ENCODE data around the gene RIPOR1.

Gene RIPOR1

DNA sequence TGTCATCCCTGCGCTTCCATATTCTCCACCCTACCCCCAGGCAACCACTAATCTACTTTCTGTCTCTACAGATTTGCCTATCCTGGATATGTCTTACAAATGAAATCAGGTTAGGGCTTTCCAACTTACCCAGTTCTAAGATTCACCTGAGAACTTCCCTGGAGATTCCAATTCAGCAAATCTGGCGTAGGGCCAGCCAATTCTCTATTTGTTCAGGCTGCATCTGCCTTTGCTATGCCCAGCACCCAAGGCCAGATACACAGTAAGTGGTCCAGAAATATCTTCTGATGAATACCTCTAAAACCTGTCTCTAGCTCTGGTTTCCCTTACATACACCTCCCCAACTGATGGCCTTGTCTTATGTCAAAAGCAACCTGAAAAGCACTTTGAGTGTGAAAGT lies 23.3 kb downstream of the RIPOR1 start:
- DNase-seq (ENCODE audit: extremely low read depth, low read depth), result no peak
- TF ChIP-seq, protein P1, sequence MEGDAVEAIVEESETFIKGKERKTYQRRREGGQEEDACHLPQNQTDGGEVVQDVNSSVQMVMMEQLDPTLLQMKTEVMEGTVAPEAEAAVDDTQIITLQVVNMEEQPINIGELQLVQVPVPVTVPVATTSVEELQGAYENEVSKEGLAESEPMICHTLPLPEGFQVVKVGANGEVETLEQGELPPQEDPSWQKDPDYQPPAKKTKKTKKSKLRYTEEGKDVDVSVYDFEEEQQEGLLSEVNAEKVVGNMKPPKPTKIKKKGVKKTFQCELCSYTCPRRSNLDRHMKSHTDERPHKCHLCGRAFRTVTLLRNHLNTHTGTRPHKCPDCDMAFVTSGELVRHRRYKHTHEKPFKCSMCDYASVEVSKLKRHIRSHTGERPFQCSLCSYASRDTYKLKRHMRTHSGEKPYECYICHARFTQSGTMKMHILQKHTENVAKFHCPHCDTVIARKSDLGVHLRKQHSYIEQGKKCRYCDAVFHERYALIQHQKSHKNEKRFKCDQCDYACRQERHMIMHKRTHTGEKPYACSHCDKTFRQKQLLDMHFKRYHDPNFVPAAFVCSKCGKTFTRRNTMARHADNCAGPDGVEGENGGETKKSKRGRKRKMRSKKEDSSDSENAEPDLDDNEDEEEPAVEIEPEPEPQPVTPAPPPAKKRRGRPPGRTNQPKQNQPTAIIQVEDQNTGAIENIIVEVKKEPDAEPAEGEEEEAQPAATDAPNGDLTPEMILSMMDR (IDR thresholded peaks at IDR 0.05; ENCODE audit: low read depth, low read length), result no peak

DNA sequence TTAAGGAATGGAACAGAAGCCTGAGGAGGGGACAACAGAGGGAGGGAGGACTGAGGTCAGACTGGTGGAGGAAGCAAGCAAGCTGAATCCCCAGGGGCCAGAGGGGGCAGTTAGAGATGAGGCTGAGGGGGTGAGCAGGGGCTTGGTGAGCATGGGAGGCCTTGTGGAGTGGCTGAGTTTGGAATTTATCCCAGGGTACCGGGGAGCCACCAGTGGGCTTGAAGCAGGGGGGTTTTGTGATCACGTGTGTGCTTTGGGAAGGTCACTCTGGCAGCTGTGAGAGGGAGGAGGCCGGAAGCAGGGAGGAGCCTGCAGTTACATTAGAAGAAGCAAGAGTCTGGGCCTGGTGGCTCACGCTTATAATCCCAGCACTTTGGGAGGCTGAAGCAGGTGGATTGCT lies 23.8 kb downstream of the RIPOR1 start:
- no peak for DNase-seq (ENCODE audit: extremely low read depth, low read depth)
- TF ChIP-seq, protein P1 (IDR thresholded peaks at IDR 0.05; ENCODE audit: low read depth, low read length), result no peak

DNA sequence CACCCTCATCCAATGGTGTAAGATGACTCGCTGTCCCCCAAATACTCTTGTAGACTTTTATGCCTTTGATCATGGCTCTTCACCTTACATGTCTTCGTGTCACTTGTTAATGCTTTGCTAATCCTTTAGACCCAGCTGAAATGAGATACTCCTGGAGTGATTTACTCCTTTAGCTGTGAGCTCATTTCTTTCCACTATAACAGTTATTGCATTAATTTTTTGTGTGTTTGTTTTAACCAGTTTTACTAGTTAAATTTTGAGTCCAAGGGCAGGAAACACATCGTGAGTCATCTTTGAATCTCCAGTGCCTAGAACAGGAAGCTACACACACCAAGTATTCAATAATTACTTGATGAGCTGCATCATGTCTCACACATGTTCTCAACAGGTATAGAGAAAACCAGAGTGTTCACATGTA lies 27.2 kb downstream of the RIPOR1 start:
- DNase-seq (ENCODE audit: extremely low read depth, low read depth), result no peak
- TF ChIP-seq, protein P1 (IDR thresholded peaks at IDR 0.05; ENCODE audit: low read depth, low read length), result no peak

DNA sequence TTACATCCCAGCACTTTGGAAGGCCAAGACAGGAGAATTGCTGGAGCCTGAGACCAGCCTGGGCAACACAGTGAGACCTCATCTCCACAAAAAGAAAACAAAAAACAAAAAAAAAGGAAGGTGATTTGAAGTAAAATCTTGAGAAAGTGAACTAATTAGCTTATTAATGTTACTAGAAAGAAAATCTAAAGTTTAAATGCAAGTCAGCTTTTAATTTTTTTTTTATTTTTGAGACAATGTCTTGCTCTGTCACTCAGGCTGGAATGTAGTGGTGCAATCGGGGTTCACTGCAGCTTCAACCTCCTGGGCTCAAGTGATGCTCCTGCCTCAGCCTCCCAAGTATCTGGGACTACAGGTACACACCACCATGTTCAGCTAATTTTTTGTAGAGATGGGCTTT lies 30.2 kb downstream of the RIPOR1 start:
- DNase-seq (ENCODE audit: extremely low read depth, low read depth), result no peak
- TF ChIP-seq, protein P1 (IDR thresholded peaks at IDR 0.05; ENCODE audit: low read depth, low read length), result no peak

DNA sequence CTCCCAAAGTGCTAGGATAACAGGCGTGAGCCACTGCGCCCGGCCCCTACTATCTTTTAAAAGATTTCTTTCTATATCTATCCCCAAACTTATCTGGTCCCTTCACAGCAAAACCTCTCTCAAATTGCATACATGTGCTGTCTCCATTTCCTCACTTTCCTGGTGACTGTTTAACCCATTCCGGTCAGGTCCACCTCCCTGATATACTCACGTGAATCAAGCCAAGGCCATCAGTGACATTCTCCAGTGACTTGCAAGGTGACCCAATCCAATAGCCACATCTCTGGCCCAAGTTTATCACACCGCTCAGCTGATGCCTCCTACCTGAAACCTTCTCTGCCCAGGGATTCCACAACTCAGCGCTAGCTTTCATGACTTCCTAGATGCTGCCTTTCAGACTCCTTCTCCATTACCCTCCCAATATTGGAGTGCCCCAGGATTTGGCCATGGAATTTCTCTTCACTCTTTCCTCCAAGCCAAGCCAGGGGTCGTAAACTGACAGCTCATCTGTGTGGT lies 32.3 kb downstream of the RIPOR1 start:
- DNase-seq (ENCODE audit: extremely low read depth, low read depth), result no peak
- TF ChIP-seq, protein P1 (IDR thresholded peaks at IDR 0.05; ENCODE audit: low read depth, low read length), result no peak

DNA sequence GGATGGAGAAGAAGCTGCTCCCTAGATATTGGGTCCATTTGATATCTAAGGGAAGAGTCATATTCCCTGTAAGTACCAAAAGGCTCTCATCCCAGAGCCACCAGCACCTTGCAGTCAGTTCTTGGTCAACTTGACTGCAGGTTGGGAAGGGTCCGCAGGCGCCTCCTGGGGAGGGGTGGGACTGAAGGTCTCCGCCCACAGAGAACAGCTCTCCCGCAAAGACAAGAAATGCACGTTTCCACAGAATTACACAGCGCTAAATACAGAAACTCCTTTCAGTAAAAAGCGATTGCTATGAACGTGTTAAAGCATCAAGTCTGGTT lies 32.8 kb downstream of the RIPOR1 start:
- no peak for DNase-seq (ENCODE audit: extremely low read depth, low read depth)
- TF ChIP-seq, protein P1 (IDR thresholded peaks at IDR 0.05; ENCODE audit: low read depth, low read length), result no peak

DNA sequence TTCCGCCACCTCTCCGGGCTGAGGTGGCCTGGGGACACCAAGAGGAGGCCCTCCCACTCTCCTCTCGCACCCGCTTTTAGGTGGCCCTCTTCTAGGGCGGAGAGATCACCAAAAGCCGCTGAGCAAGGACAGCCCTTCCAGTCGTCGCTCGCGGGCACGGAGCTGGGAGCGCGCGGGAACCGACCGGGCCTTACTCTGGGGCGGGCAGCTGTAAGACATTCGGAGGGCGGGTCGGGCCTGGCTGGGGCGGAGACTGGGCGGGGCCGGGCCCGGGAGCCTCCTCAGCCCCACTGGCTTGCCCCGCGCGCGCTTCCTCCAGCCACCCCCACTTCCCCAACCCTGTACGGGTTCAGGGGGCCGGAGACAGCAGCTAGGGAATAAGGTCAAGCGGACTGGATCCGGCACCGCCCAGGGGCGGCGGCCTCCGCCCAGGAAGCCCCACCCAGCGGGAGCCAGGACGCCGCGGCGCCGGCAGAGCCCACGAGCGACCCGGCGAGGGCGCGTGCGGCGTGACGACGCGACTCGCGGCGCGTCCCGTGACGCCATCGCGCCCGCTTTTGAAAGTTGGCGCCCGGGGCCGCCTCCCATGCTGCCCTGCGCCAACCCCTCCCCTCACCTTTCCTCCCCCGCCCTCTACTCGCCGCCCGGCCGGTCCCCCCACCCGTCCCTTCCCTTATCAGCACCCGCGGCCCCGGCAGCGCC lies 33.3 kb downstream of the RIPOR1 start:
- TF ChIP-seq, protein P1 (IDR thresholded peaks at IDR 0.05; ENCODE audit: low read depth, low read length), result no peak
- DNase-seq (ENCODE audit: extremely low read depth, low read depth), result peak; percentile 95

Measured in AG09319 (cell line).